ENCODE measurements around the gene CDYL2. TPM values are rescaled to one million over a fixed set of nuclear protein-coding genes. Genes with fewer than 3 reads are reported as not detected.

CDYL2 gene
- total RNA-seq, 2 experiments from 2014 or later, result 40.7 to 49.0 TPM

- no peak for DNase-seq
- no peak overlapping the region for H3K4me3 Mint-ChIP-seq
- H3K4me1 Mint-ChIP-seq, result peaks cover 10% of the 10 kb centered on the region
- ChIA-PET CTCF (no interaction called here), POLR2A (no interaction called here)
- no peaks in the 10 kb centered on the region for H3K27me3 Mint-ChIP-seq
- H3K9me3 Mint-ChIP-seq, result no peaks in the 10 kb centered on the region
- H3K27ac Mint-ChIP-seq, result no peak overlapping the region
- H3K36me3 Mint-ChIP-seq (ENCODE audit: low read depth), result peaks cover 19% of the 10 kb centered on the region
Observed at GRCh38 chr16:80687606-80688005, 116.8 kb downstream of the CDYL2 start.

GRCh38 chr16:80684906-80685305 lies 119.5 kb downstream of the CDYL2 start:
- ChIA-PET POLR2A (no interaction called here), CTCF (no interaction called here)
- no peak for DNase-seq
- peaks cover 8% of the 10 kb centered on the region for H3K4me1 Mint-ChIP-seq
- no peak overlapping the region for H3K4me3 Mint-ChIP-seq
- H3K9me3 Mint-ChIP-seq, result peaks cover 6% of the 10 kb centered on the region
- H3K27me3 Mint-ChIP-seq, result no peaks in the 10 kb centered on the region
- H3K27ac Mint-ChIP-seq, result no peak overlapping the region
- H3K36me3 Mint-ChIP-seq (ENCODE audit: low read depth), result peaks cover 33% of the 10 kb centered on the region

- H3K4me1 Mint-ChIP-seq, result peaks cover 8% of the 10 kb centered on the region
- no peak for DNase-seq
- ChIA-PET POLR2A (no interaction called here), CTCF (no interaction called here)
- no peak overlapping the region for H3K27ac Mint-ChIP-seq
- H3K4me3 Mint-ChIP-seq, result no peak overlapping the region
- peaks cover 12% of the 10 kb centered on the region for H3K9me3 Mint-ChIP-seq
- H3K36me3 Mint-ChIP-seq (ENCODE audit: low read depth), result peaks cover 38% of the 10 kb centered on the region
- H3K27me3 Mint-ChIP-seq, result no peaks in the 10 kb centered on the region
Observed at GRCh38 chr16:80684136-80684765, 120.1 kb downstream of the CDYL2 start.

- ChIA-PET POLR2A (no interaction called here), CTCF (no interaction called here)
- Mint-ChIP-seq H3K4me3 (no peak overlapping the region), H3K4me1 (peaks cover 5% of the 10 kb centered on the region), H3K27ac (no peak overlapping the region), H3K9me3 (peaks cover 13% of the 10 kb centered on the region), H3K27me3 (no peaks in the 10 kb centered on the region), H3K36me3 (ENCODE audit: low read depth) (peaks cover 38% of the 10 kb centered on the region)
- DNase-seq, result no peak
Observed at GRCh38 chr16:80683646-80684045, 120.8 kb downstream of the CDYL2 start.

GRCh38 chr16:80682421-80683070 lies 121.9 kb downstream of the CDYL2 start:
- no peaks in the 10 kb centered on the region for H3K27me3 Mint-ChIP-seq
- H3K4me1 Mint-ChIP-seq, result peaks cover 5% of the 10 kb centered on the region

GRCh38 chr16:80681436-80681835 lies 123.0 kb downstream of the CDYL2 start:
- H3K9me3 Mint-ChIP-seq, result peaks cover 15% of the 10 kb centered on the region
- no peak overlapping the region for H3K4me3 Mint-ChIP-seq
- DNase-seq, result no peak
- H3K27ac Mint-ChIP-seq, result no peak overlapping the region
- peaks cover 7% of the 10 kb centered on the region for H3K4me1 Mint-ChIP-seq
- ChIA-PET POLR2A (no interaction called here), CTCF (interaction anchor here (0.6 to 1.4 kb wide), 2 partner anchors 96 to 98 kb away, joined by 3 to 4 read pairs; no protein-coding TSS in a partner anchor)
- H3K36me3 Mint-ChIP-seq (ENCODE audit: low read depth), result peaks cover 42% of the 10 kb centered on the region
- no peaks in the 10 kb centered on the region for H3K27me3 Mint-ChIP-seq

More at GRCh38 chr16:80682421-80683070, 121.9 kb downstream of the CDYL2 start:
- peaks cover 13% of the 10 kb centered on the region for H3K9me3 Mint-ChIP-seq
- CTCF ChIA-PET, result interaction anchor here (1.4 kb wide), 1 partner anchor 99 kb away, joined by 3 read pairs; no protein-coding TSS in a partner anchor
- DNase-seq, result no peak
- H3K27ac Mint-ChIP-seq, result no peak overlapping the region
- POLR2A ChIA-PET, result interaction anchor here (0.6 kb wide), 1 partner anchor 155 kb away, joined by 3 read pairs; no protein-coding TSS in a partner anchor
- H3K4me3 Mint-ChIP-seq, result no peak overlapping the region
- peaks cover 38% of the 10 kb centered on the region for H3K36me3 Mint-ChIP-seq (ENCODE audit: low read depth)

- CTCF ChIA-PET, result interaction anchor here (0.6 to 1.4 kb wide), 2 partner anchors 95 to 98 kb away, joined by 3 to 4 read pairs; no protein-coding TSS in a partner anchor
- no peak for DNase-seq
- Mint-ChIP-seq H3K27me3 (no peaks in the 10 kb centered on the region), H3K36me3 (ENCODE audit: low read depth) (peaks cover 47% of the 10 kb centered on the region), H3K4me1 (peaks cover 10% of the 10 kb centered on the region), H3K27ac (no peak overlapping the region), H3K4me3 (no peak overlapping the region), H3K9me3 (peaks cover 15% of the 10 kb centered on the region)
- POLR2A ChIA-PET, result no interaction called here
Observed at GRCh38 chr16:80680839-80681238, 123.6 kb downstream of the CDYL2 start.

GRCh38 chr16:80680046-80680445 lies 124.4 kb downstream of the CDYL2 start:
- peaks cover 48% of the 10 kb centered on the region for H3K36me3 Mint-ChIP-seq (ENCODE audit: low read depth)
- H3K27ac Mint-ChIP-seq, result no peak overlapping the region
- CTCF ChIA-PET, result interaction anchor here (0.6 to 1.3 kb wide), 2 partner anchors 16 to 1143 kb away, joined by 3 to 4 read pairs; no protein-coding TSS in a partner anchor
- DNase-seq, result no peak
- H3K4me1 Mint-ChIP-seq, result peaks cover 10% of the 10 kb centered on the region
- POLR2A ChIA-PET, result no interaction called here
- H3K27me3 Mint-ChIP-seq, result no peaks in the 10 kb centered on the region
- no peak overlapping the region for H3K4me3 Mint-ChIP-seq
- H3K9me3 Mint-ChIP-seq, result peaks cover 15% of the 10 kb centered on the region

GRCh38 chr16:80674884-80675283 lies 129.5 kb downstream of the CDYL2 start:
- peaks cover 20% of the 10 kb centered on the region for H3K9me3 Mint-ChIP-seq
- H3K27me3 Mint-ChIP-seq, result no peaks in the 10 kb centered on the region
- H3K36me3 Mint-ChIP-seq (ENCODE audit: low read depth), result peaks cover 49% of the 10 kb centered on the region
- no peak overlapping the region for H3K4me3 Mint-ChIP-seq
- no peak for DNase-seq
- H3K4me1 Mint-ChIP-seq, result peaks cover 15% of the 10 kb centered on the region
- ChIA-PET POLR2A (no interaction called here), CTCF (no interaction called here)
- H3K27ac Mint-ChIP-seq, result no peak overlapping the region

- Mint-ChIP-seq H3K9me3 (peaks cover 14% of the 10 kb centered on the region), H3K27me3 (no peaks in the 10 kb centered on the region), H3K36me3 (ENCODE audit: low read depth) (peaks cover 51% of the 10 kb centered on the region), H3K4me1 (peaks cover 17% of the 10 kb centered on the region), H3K27ac (no peak overlapping the region), H3K4me3 (no peak overlapping the region)
- ChIA-PET CTCF (no interaction called here), POLR2A (no interaction called here)
- no peak for DNase-seq
Observed at GRCh38 chr16:80672379-80672778, 132.0 kb downstream of the CDYL2 start.

- CTCF ChIA-PET, result no interaction called here
- no peaks in the 10 kb centered on the region for H3K27me3 Mint-ChIP-seq
- no peak overlapping the region for H3K27ac Mint-ChIP-seq
- peaks cover 12% of the 10 kb centered on the region for H3K9me3 Mint-ChIP-seq
- H3K36me3 Mint-ChIP-seq (ENCODE audit: low read depth), result peaks cover 47% of the 10 kb centered on the region
- H3K4me3 Mint-ChIP-seq, result no peak overlapping the region
- POLR2A ChIA-PET, result no interaction called here
- H3K4me1 Mint-ChIP-seq, result peaks cover 14% of the 10 kb centered on the region
- DNase-seq, result no peak
Observed at GRCh38 chr16:80671281-80671849, 133.0 kb downstream of the CDYL2 start.

GRCh38 chr16:80670170-80670865 lies 134.1 kb downstream of the CDYL2 start:
- DNase-seq, result no peak
- CTCF ChIA-PET, result interaction anchor here (0.7 to 1.3 kb wide), 2 partner anchors 50 to 137 kb away, joined by 3 read pairs; no protein-coding TSS in a partner anchor
- H3K27ac Mint-ChIP-seq, result no peak overlapping the region
- POLR2A ChIA-PET, result no interaction called here
- H3K4me3 Mint-ChIP-seq, result no peak overlapping the region
- H3K9me3 Mint-ChIP-seq, result peaks cover 12% of the 10 kb centered on the region
- H3K4me1 Mint-ChIP-seq, result peaks cover 12% of the 10 kb centered on the region
- peaks cover 41% of the 10 kb centered on the region for H3K36me3 Mint-ChIP-seq (ENCODE audit: low read depth)
- no peaks in the 10 kb centered on the region for H3K27me3 Mint-ChIP-seq

GRCh38 chr16:80669673-80670072 lies 134.7 kb downstream of the CDYL2 start:
- Mint-ChIP-seq H3K36me3 (ENCODE audit: low read depth) (peaks cover 36% of the 10 kb centered on the region), H3K9me3 (peaks cover 12% of the 10 kb centered on the region), H3K27ac (no peak overlapping the region), H3K4me3 (no peak overlapping the region), H3K4me1 (peaks cover 12% of the 10 kb centered on the region), H3K27me3 (no peaks in the 10 kb centered on the region)
- CTCF ChIA-PET, result interaction anchor here (0.7 to 1.3 kb wide), 2 partner anchors 51 to 137 kb away, joined by 3 read pairs; no protein-coding TSS in a partner anchor
- no peak for DNase-seq
- POLR2A ChIA-PET, result no interaction called here
